Measurements from ENCODE around the gene VSIG10L.

The VSIG10L gene

DNA sequence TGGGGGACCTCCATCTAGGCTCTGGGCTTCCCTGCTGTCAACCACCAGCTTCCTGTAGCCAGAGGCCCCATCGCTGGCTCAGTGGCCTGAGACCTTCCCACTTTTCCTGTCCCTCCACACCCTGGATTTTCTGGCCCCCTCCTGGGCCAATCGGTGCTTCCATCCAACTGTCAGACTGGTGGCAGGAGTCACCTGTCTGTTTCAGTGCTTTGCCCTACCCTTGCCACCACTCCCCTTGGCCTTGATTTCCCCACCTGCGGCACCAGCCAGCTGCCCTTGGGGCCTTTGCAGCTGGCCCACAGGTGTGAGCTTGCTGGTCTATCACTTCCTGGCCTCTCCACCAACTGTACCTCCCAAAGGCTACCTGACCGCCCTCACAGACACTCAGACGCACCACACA is 12.5 kb downstream of the VSIG10L start:
- Histone ChIP-seq H3K4me3 (no peak overlapping the region), H3K27ac (no peak overlapping the region)
- TF ChIP-seq, protein P1, sequence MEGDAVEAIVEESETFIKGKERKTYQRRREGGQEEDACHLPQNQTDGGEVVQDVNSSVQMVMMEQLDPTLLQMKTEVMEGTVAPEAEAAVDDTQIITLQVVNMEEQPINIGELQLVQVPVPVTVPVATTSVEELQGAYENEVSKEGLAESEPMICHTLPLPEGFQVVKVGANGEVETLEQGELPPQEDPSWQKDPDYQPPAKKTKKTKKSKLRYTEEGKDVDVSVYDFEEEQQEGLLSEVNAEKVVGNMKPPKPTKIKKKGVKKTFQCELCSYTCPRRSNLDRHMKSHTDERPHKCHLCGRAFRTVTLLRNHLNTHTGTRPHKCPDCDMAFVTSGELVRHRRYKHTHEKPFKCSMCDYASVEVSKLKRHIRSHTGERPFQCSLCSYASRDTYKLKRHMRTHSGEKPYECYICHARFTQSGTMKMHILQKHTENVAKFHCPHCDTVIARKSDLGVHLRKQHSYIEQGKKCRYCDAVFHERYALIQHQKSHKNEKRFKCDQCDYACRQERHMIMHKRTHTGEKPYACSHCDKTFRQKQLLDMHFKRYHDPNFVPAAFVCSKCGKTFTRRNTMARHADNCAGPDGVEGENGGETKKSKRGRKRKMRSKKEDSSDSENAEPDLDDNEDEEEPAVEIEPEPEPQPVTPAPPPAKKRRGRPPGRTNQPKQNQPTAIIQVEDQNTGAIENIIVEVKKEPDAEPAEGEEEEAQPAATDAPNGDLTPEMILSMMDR (IDR thresholded peaks at IDR 0.05), result no peak
- no peak for DNase-seq (ENCODE audit: low spot score)

GRCh38 chr19:51327066-51328001 is 14.6 kb downstream of the VSIG10L start:
- DNase-seq (ENCODE audit: low spot score), result no peak
- peak overlapping the region; percentile 62 for H3K4me3 ChIP-seq
- H3K27ac ChIP-seq, result no peak overlapping the region
- TF ChIP-seq, protein P1 (IDR thresholded peaks at IDR 0.05), result no peak

DNA sequence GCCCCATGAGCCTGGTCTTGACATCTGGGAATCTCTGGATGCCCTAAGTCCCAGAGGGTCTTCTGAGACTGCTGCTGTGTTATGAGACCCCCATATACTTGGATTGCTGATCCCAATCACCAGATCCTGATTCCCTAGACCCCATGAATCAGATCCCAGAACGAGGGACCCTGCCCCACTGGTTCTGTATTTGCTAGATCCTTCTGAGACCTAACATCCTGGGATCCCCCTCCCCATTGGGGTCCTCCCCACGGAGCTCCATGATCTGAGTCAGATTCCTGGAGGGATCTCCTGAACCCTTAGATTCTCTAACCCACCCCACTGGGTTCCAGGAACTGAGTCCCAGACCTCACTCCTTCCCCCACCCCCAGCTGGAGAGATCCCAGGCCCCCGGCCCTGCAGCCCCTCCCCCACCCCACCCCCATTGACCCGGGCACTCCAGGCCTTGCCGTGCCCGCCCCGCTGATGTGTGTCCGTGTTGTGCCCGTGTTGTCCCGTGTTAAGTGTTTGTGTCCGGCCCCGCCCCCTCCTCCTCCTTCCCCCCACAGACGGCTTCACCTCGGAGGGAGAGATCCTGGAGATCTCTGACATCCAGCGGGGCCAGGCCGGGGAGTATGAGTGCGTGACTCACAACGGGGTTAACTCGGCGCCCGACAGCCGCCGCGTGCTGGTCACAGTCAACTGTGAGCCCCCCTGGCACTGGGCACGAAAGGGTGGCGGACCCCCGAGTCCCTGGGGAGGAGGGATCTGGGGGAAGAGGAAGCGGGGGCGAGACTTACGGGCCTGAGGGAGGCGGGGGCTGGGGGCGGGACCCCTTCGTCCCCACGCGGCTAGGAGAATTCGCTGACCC is 15.5 kb downstream of the VSIG10L start:
- Histone ChIP-seq H3K4me3 (peak overlapping the region; percentile 62), H3K27ac (no peak overlapping the region)
- no peak for DNase-seq (ENCODE audit: low spot score)
- TF ChIP-seq, protein P1 (IDR thresholded peaks at IDR 0.05), result no peak

DNA sequence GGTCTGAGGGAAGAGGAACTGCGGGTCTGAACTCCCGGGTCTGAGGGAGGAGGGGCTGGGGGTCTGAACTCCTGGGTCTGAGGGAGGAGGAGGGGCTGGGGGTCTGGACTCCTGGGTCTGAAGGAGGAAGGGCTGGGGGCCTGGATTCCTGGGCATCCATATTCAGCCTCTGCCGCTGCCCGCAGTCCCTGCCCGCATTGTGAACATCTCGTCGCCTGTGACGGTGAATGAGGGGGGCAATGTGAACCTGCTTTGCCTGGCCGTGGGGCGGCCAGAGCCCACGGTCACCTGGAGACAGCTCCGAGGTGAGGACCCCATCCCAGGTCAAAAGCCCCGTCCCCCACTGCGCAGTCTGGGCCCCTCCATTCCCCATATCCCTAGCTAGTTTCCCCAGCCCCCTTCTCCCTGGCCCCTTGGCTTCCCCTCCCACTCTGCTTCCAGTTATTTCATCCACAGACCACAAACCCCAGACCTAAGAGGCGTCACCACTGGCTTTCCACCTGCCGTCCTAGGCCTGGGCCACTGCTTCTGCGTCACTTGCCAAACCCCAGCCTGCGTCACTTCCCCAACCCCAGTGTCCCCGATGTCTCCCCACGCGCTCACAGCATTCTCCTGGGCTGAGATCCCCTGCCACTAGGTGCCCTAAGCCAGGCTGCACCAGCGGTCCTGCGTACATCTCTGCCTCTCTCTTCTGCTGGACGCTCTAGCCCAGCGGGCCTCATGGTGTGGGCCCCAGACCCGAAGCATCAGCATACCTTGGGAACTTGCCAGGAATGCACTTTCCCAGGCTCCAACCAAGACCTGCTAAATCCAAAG is 16.6 kb downstream of the VSIG10L start:
- TF ChIP-seq, protein P1 (IDR thresholded peaks at IDR 0.05), result no peak
- Histone ChIP-seq H3K4me3 (no peak overlapping the region), H3K27ac (no peak overlapping the region)
- no peak for DNase-seq (ENCODE audit: low spot score)

GRCh38 chr19:51324167-51324481 is 17.8 kb downstream of the VSIG10L start:
- DNase-seq (ENCODE audit: low spot score), result no peak
- Histone ChIP-seq H3K4me3 (no peak overlapping the region), H3K27ac (no peak overlapping the region)
- TF ChIP-seq, protein P1 (IDR thresholded peaks at IDR 0.05), result no peak

DNA sequence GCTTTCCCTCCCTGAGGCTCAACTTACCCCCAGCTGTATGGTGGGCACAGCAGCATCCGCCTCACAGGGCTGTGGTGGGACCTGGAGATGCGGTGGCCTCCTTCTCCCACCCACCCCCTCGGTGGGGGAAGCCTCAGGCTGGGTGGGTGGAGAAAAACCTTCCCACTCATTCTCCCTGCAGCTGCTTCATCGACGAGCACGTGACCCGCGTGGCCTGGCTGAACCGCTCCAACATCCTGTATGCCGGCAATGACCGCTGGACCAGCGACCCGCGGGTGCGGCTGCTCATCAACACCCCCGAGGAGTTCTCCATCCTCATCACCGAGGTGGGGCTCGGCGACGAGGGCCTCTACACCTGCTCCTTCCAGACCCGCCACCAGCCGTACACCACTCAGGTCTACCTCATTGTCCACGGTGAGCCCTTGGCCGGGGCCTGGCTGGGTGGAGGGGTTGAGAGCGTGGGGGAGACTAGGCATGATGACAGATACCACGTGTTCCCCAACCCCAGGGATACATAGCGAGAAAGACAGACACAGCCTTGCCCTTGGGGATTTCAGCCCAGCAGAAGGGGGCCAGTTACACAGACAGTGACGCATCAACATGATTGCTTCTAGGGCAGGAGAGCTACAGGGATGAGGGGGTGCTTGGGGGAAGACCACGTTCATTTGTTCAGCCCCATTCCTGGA is 18.3 kb downstream of the VSIG10L start:
- no peak for DNase-seq (ENCODE audit: low spot score)
- Histone ChIP-seq H3K27ac (no peak overlapping the region), H3K4me3 (no peak overlapping the region)
- TF ChIP-seq, protein P1 (IDR thresholded peaks at IDR 0.05), result no peak

Measured in coronary artery (tissue), 2 donors.